GM12875 (cell line): Measurements from ENCODE around the gene CEP72.
"Not testable (repeated sequence)": the region's sequence is repeated elsewhere in the genome, so short reads cannot be mapped to it uniquely, and the experiment has no call there.

Experiments
- H3K4me3 ChIP-seq: one replicate; pipeline ENCODE4 v1.5.1; 2011; ENCODE audit warnings: low read depth, low read length, control low read depth

Gene CEP72

GRCh38 chr5:695475-695874 lies 83.3 kb downstream of the CEP72 start:
- H3K4me3 ChIP-seq, result not testable (repeated sequence)

- not testable (repeated sequence) for H3K4me3 ChIP-seq
These were observed 84.1 kb downstream of the CEP72 start for GRCh38 chr5:696191-696590.

- H3K4me3 ChIP-seq, result not testable (repeated sequence)
These were observed 84.9 kb downstream of the CEP72 start for GRCh38 chr5:696753-697702.
